Thoracic aorta (tissue), 2 donors: ENCODE results near the gene KRT71. TPM values are rescaled to one million over a fixed set of nuclear protein-coding genes. Genes with fewer than 3 reads are reported as not detected.
A peak's percentile ranks its signal among the peaks of the same experiment; 100 is the strongest.

Experiments used
- ATAC-seq: fragments of 150-250 bp; one replicate; pipeline ENCODE4 v1.8.0; 2017; ENCODE audit warnings: low read depth; ENCODE audit not compliant: insufficient number of reproducible peaks, low FRiP score
- DNase-seq: peaks from one replicate; pipeline ENCODE4 v3.0.0-alpha.2; 2020; ENCODE audit warnings: low spot score
- H3K27ac ChIP-seq, 2 donors: fragments of 200-600 bp; sonication (generic); 1 replicate in 1 of 2; 2 replicates in 1 of 2; pipeline ENCODE4 v1.5.1; 2016; ENCODE audit warnings: mild to moderate bottlenecking in 2 of 2, moderate library complexity in 2 of 2
- H3K27me3 ChIP-seq: fragments of 200-600 bp; sonication (generic); replicated peaks from 2 replicates; pipeline ENCODE4 v1.6.0; 2016; ENCODE audit warnings: mild to moderate bottlenecking; ENCODE audit not compliant: insufficient read depth
- H3K36me3 ChIP-seq: fragments of 200-600 bp; sonication (generic); one replicate; pipeline ENCODE4 v1.5.1; 2016
- H3K4me1 ChIP-seq, 2 donors: fragments of 200-600 bp; sonication (generic); 1 replicate in 1 of 2; 2 replicates in 1 of 2; pipeline versions ENCODE4 v1.5.1 to v1.6.0; 2016; ENCODE audit warnings: low read depth in 2 of 2, mild to moderate bottlenecking in 1 of 2; ENCODE audit not compliant: control insufficient read depth in 1 of 2
- H3K4me3 ChIP-seq: fragments of 200-600 bp; sonication (generic); 2 replicates; pipeline ENCODE4 v1.5.1; 2016; ENCODE audit warnings: mild to moderate bottlenecking
- H3K9me3 ChIP-seq: fragments of 200-600 bp; sonication (generic); 2 replicates; pipeline ENCODE4 v1.5.1; 2016
- CTCF ChIP-seq: fragments of 200-600 bp; sonication (generic); IDR thresholded peaks from one replicate; pipeline ENCODE4 v1.5.1; 2019; ENCODE audit warnings: antibody characterized with exemption
- total RNA-seq, 2 donors: library from RNA; depleted of rRNA; stranded (reverse); fragments of >200 nt; gene quantifications; one replicate each; pipeline versions ENCODE4 v1.1.0 to v1.2.3, GENCODE V29; 2016

Gene KRT71
- total RNA-seq, 2 donors from 2014 or later = not detected

DNA sequence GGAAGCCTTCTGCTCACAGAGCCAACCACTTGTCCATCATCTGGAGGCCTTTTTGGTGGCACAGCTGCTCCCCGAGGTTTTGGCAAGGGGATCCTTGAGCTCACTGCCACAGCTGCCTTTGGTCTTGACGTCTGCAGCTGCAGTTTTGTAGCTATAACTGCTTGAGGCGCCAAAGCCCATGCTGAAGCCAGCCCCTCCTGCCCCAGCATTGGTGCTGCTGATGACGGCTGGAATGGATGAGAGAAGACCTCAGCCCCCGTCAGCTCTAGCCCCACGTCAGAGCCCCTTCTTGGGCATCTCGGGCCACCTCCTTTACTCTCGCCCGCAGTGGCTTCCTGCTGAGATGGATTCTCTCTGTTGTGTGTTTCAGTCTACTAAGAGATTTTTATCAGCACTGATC, 33.0 kb upstream of the KRT71 start:
- Histone ChIP-seq H3K27ac (no peak overlapping the region), H3K27me3 (no peaks in the 10 kb centered on the region), H3K4me1 (no peaks in the 10 kb centered on the region), H3K36me3 (no peaks in the 10 kb centered on the region), H3K4me3 (no peak overlapping the region), H3K9me3 (no peaks in the 10 kb centered on the region)
- TF ChIP-seq CTCF = no peak
- DNase-seq = no peak
- no peak for ATAC-seq

- Histone ChIP-seq H3K4me3 (no peak overlapping the region), H3K4me1 (no peaks in the 10 kb centered on the region), H3K27ac (no peak overlapping the region), H3K36me3 (no peaks in the 10 kb centered on the region), H3K9me3 (no peaks in the 10 kb centered on the region), H3K27me3 (no peaks in the 10 kb centered on the region)
- no peak for ATAC-seq
- DNase-seq = no peak
- no peak for TF ChIP-seq CTCF
These were observed 32.1 kb upstream of the KRT71 start for GRCh38 chr12:52585066-52585465.

DNA sequence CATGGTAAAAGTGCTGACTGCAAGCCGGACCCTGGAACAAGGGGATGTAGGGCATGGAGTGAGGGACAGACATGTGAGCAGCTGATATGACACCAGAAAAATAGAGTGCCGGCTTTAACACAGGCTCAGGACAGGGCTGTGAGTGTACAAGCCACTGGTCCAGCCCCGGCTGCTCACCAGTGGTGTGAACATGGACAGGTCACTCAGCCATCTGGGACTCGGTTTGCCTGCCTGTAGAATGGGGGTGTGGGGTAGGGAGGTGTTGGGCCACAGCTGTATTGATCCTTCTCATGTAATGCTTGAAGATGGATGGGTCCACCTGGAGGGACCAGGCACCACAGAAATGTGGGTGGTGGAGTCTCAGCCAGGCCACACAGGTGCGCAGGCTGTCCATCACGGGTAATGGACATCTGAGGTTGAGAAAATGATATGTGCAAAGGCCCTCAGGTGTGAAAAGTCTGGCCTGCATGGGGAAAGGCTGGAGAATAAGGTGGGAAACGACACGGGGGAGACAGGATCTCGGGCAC, 31.3 kb upstream of the KRT71 start:
- Histone ChIP-seq H3K9me3 (no peaks in the 10 kb centered on the region), H3K27ac (no peak overlapping the region), H3K4me1 (no peaks in the 10 kb centered on the region), H3K27me3 (no peaks in the 10 kb centered on the region), H3K4me3 (no peak overlapping the region), H3K36me3 (no peaks in the 10 kb centered on the region)
- DNase-seq (no peak), ATAC-seq (no peak)
- TF ChIP-seq CTCF = no peak

GRCh38 chr12:52582971-52583456, 30.1 kb upstream of the KRT71 start:
- Histone ChIP-seq H3K36me3 (no peaks in the 10 kb centered on the region), H3K4me1 (no peaks in the 10 kb centered on the region), H3K9me3 (no peaks in the 10 kb centered on the region), H3K27me3 (no peaks in the 10 kb centered on the region), H3K27ac (no peak overlapping the region), H3K4me3 (no peak overlapping the region)
- DNase-seq = no peak
- peak; percentile 41 for TF ChIP-seq CTCF
- ATAC-seq = no peak

GRCh38 chr12:52582486-52582885, 29.5 kb upstream of the KRT71 start:
- Histone ChIP-seq H3K36me3 (no peaks in the 10 kb centered on the region), H3K4me1 (no peaks in the 10 kb centered on the region), H3K4me3 (no peak overlapping the region), H3K9me3 (no peaks in the 10 kb centered on the region), H3K27me3 (no peaks in the 10 kb centered on the region), H3K27ac (no peak overlapping the region)
- DNase-seq = no peak
- no peak for TF ChIP-seq CTCF
- no peak for ATAC-seq
